Mucosa of descending colon (tissue), 3 donors: Measurements from ENCODE around the gene GLIS1. TPM values are rescaled to one million over a fixed set of nuclear protein-coding genes. Genes with fewer than 3 reads are reported as not detected.

Experiments
- ATAC-seq: fragments of 200-7000 bp; cut with Tn5 transposase; one replicate; pipeline ENCODE4 v1.9.1; 2020; ENCODE audit warnings: mild to moderate bottlenecking, moderate library complexity
- DNase-seq, 3 donors: peaks; one replicate each; pipeline ENCODE4 v3.0.0-alpha.2; 2020
- H3K36me3 ChIP-seq: fragments of 200-600 bp; one replicate; pipeline ENCODE4 v1.8.0; 2021; ENCODE audit warnings: low read depth, mild to moderate bottlenecking
- H3K4me1 ChIP-seq: fragments of 200-600 bp; one replicate; pipeline ENCODE4 v1.8.0; 2021; ENCODE audit warnings: low read depth, mild to moderate bottlenecking
- H3K4me3 ChIP-seq: fragments of 200-600 bp; one replicate; pipeline ENCODE4 v1.8.0; 2021; ENCODE audit warnings: mild to moderate bottlenecking
- H3K9me3 ChIP-seq: fragments of 200-600 bp; one replicate; pipeline ENCODE4 v1.8.0; 2021; ENCODE audit warnings: mild to moderate bottlenecking
- intact Hi-C, 2 donors: fragments of 100-400 bp; cut with DNase I in 1 of 2; cut with micrococcal nuclease in 1 of 2; formaldehyde crosslinking; loops; one replicate each; pipeline versions ENCODE4 v1.11.0 to v1.11.1; 2022; cut with DNase I, micrococcal nuclease
- total RNA-seq, 3 donors: library from RNA; stranded (reverse); fragmentation: NEBNext Ultra II Directional in 2 of 3; extraction: Animal tissue kit (Norgen Biotek cat#: 25700) in 2 of 3; gene quantifications; one replicate each; pipeline versions ENCODE4 v1.2.1 to v1.2.4, GENCODE V29; 2021 to 2023
- TF ChIP-seq, protein P1 (sequence below): fragments of 200-600 bp; IDR thresholded peaks from one replicate; pipeline ENCODE4 v1.8.0; 2022; ENCODE audit warnings: antibody characterized with exemption, mild to moderate bottlenecking
- donor health status: DM: no; HTN: no; CAD: no; lungs with moderate emphysema.
- donor health status: DM: no; HTN: no; CAD: no.
- donor health status: DM: no; HTN: yes; CAD: no.

Gene GLIS1
- total RNA-seq, 3 donors from 2014 or later: 0.09 to 0.24 (median 0.14) TPM

- no peak for ATAC-seq
- TF ChIP-seq, protein P1, sequence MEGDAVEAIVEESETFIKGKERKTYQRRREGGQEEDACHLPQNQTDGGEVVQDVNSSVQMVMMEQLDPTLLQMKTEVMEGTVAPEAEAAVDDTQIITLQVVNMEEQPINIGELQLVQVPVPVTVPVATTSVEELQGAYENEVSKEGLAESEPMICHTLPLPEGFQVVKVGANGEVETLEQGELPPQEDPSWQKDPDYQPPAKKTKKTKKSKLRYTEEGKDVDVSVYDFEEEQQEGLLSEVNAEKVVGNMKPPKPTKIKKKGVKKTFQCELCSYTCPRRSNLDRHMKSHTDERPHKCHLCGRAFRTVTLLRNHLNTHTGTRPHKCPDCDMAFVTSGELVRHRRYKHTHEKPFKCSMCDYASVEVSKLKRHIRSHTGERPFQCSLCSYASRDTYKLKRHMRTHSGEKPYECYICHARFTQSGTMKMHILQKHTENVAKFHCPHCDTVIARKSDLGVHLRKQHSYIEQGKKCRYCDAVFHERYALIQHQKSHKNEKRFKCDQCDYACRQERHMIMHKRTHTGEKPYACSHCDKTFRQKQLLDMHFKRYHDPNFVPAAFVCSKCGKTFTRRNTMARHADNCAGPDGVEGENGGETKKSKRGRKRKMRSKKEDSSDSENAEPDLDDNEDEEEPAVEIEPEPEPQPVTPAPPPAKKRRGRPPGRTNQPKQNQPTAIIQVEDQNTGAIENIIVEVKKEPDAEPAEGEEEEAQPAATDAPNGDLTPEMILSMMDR: no peak
- DNase-seq: no peak
- Histone ChIP-seq H3K36me3 (no peaks in the 10 kb centered on the region), H3K4me3 (no peak overlapping the region), H3K4me1 (no peaks in the 10 kb centered on the region), H3K9me3 (no peaks in the 10 kb centered on the region)
- intact Hi-C loops: no loop called here
These were observed 150.7 kb downstream of the GLIS1 start for GRCh38 chr1:53588053-53588779.

GRCh38 chr1:53587252-53587988, 151.5 kb downstream of the GLIS1 start:
- DNase-seq (no peak), ATAC-seq (no peak)
- no peaks in the 10 kb centered on the region for H3K9me3 ChIP-seq
- no peak overlapping the region for H3K4me3 ChIP-seq
- TF ChIP-seq, protein P1: no peak
- intact Hi-C loops: no loop called here
- no peaks in the 10 kb centered on the region for H3K36me3 ChIP-seq
- no peaks in the 10 kb centered on the region for H3K4me1 ChIP-seq

- Histone ChIP-seq H3K36me3 (no peaks in the 10 kb centered on the region), H3K4me1 (no peaks in the 10 kb centered on the region), H3K4me3 (no peak overlapping the region), H3K9me3 (no peaks in the 10 kb centered on the region)
- DNase-seq: no peak
- ATAC-seq: no peak
- TF ChIP-seq, protein P1: no peak
- intact Hi-C loops: no loop called here
These were observed 152.2 kb downstream of the GLIS1 start for GRCh38 chr1:53586765-53587164.

- Histone ChIP-seq H3K36me3 (no peaks in the 10 kb centered on the region), H3K9me3 (no peaks in the 10 kb centered on the region), H3K4me1 (no peaks in the 10 kb centered on the region), H3K4me3 (no peak overlapping the region)
- DNase-seq (no peak), ATAC-seq (no peak)
- TF ChIP-seq, protein P1: no peak
- intact Hi-C loops: no loop called here
These were observed 153.4 kb downstream of the GLIS1 start for GRCh38 chr1:53585565-53585964.

DNA sequence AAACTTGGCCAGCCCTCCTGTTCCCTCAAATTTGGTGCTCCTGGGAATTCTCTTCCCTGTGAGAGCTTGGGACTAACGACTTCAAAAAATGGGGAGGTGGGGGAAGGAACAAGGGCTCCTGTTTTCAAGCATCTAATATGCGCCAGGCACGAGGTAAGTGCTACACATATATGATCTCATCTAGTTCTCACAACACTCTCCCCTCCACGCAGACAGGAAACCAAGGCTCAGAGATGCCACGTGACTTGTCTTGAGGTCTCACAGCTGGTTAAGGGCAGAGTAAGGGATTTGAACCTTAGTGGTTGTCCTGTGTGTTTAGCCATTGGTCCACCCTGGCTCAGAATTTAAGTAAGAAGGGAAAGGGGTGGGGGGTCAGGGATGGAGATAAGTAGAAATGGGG, 153.8 kb downstream of the GLIS1 start:
- ATAC-seq (peak; percentile 50), DNase-seq (peak in 1 of 3 donors; percentile 45)
- intact Hi-C loops: no loop called here
- H3K4me3 ChIP-seq: no peak overlapping the region
- no peaks in the 10 kb centered on the region for H3K4me1 ChIP-seq
- H3K9me3 ChIP-seq: no peaks in the 10 kb centered on the region
- TF ChIP-seq, protein P1: no peak
- no peaks in the 10 kb centered on the region for H3K36me3 ChIP-seq
